Cardiac muscle cell (in vitro differentiated cells and primary cell): ENCODE results near the gene INTS2. TPM values are rescaled to one million over a fixed set of nuclear protein-coding genes. Genes with fewer than 3 reads are reported as not detected.
A peak's percentile ranks its signal among the peaks of the same experiment; 100 is the strongest.
"Not testable (repeated sequence)": the region's sequence is repeated elsewhere in the genome, so short reads cannot be mapped to it uniquely, and the experiment has no call there.

ENCODE experiments used
- DNase-seq, 2 donors: peaks; one replicate each; pipeline versions ENCODE4 v3.0.0 to v3.0.0-alpha.2; 2010 to 2017; ENCODE audit warnings: low read depth in 1 of 2, low spot score in 1 of 2
- H3K27ac ChIP-seq: fragments of 200-600 bp; sonication (generic); 2 replicates; pipeline ENCODE4 v1.5.1; 2016
- H3K27me3 ChIP-seq: fragments of 200-600 bp; sonication (generic); 2 replicates; pipeline ENCODE4 v1.6.0; 2016; ENCODE audit warnings: control low read depth
- H3K36me3 ChIP-seq: fragments of 200-600 bp; sonication (generic); 2 replicates; pipeline ENCODE4 v1.5.1; 2016; ENCODE audit warnings: control low read depth
- H3K4me1 ChIP-seq: fragments of 200-600 bp; sonication (generic); 2 replicates; pipeline ENCODE4 v1.8.1; 2017; ENCODE audit warnings: low read depth, mild to moderate bottlenecking, mixed run types
- H3K4me3 ChIP-seq: fragments of 200-600 bp; sonication (generic); 2 replicates; pipeline ENCODE4 v1.5.1; 2016; ENCODE audit warnings: mild to moderate bottlenecking
- H3K9me3 ChIP-seq: fragments of 200-600 bp; sonication (generic); 2 replicates; pipeline ENCODE4 v1.5.1; 2017; ENCODE audit warnings: low read depth, mild to moderate bottlenecking, control low read depth
- polyA plus RNA-seq: library from polyadenylated mRNA; unstranded; fragments of >200 nt; fragmentation: Nextera tagmentation; extraction: Ambion mirVana; gene quantifications from 2 replicates; pipeline ENCODE4 v1.2.1, GENCODE V29; 2016
- total RNA-seq: library from RNA; depleted of rRNA; stranded (reverse); fragments of >200 nt; gene quantifications from 2 replicates; pipeline ENCODE4 v1.2.3, GENCODE V29; 2016
- TF ChIP-seq, protein P1 (sequence below): IDR thresholded peaks from 2 replicates; pipeline ENCODE4 v1.5.1; 2012; ENCODE audit warnings: low read depth, mild to moderate bottlenecking, low read length

The INTS2 gene
- total and polyA plus RNA-seq, 2 experiments from 2014 or later: 4.2 to 12.9 TPM

- no peak overlapping the region for H3K27ac ChIP-seq
- H3K27me3 ChIP-seq: no peaks in the 10 kb centered on the region
- H3K4me3 ChIP-seq: no peak overlapping the region
- H3K4me1 ChIP-seq: no peaks in the 10 kb centered on the region
- H3K9me3 ChIP-seq: no peaks in the 10 kb centered on the region
- DNase-seq: no peak
- H3K36me3 ChIP-seq: peaks cover 51% of the 10 kb centered on the region
- TF ChIP-seq, protein P1, sequence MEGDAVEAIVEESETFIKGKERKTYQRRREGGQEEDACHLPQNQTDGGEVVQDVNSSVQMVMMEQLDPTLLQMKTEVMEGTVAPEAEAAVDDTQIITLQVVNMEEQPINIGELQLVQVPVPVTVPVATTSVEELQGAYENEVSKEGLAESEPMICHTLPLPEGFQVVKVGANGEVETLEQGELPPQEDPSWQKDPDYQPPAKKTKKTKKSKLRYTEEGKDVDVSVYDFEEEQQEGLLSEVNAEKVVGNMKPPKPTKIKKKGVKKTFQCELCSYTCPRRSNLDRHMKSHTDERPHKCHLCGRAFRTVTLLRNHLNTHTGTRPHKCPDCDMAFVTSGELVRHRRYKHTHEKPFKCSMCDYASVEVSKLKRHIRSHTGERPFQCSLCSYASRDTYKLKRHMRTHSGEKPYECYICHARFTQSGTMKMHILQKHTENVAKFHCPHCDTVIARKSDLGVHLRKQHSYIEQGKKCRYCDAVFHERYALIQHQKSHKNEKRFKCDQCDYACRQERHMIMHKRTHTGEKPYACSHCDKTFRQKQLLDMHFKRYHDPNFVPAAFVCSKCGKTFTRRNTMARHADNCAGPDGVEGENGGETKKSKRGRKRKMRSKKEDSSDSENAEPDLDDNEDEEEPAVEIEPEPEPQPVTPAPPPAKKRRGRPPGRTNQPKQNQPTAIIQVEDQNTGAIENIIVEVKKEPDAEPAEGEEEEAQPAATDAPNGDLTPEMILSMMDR: no peak
Observed at GRCh38 chr17:61943117-61943516, 15.3 kb upstream of the INTS2 start.

GRCh38 chr17:61942085-61942484 is 14.3 kb upstream of the INTS2 start:
- no peaks in the 10 kb centered on the region for H3K27me3 ChIP-seq
- H3K4me3 ChIP-seq: no peak overlapping the region
- H3K27ac ChIP-seq: no peak overlapping the region
- H3K4me1 ChIP-seq: no peaks in the 10 kb centered on the region
- no peaks in the 10 kb centered on the region for H3K9me3 ChIP-seq
- no peak for DNase-seq
- TF ChIP-seq, protein P1: no peak
- H3K36me3 ChIP-seq: peaks cover 41% of the 10 kb centered on the region

GRCh38 chr17:61928101-61928436 is 287 bp upstream of the INTS2 start:
- Histone ChIP-seq H3K27me3 (no peaks in the 10 kb centered on the region), H3K4me1 (peaks cover 5% of the 10 kb centered on the region), H3K27ac (peak overlapping the region; percentile 88), H3K4me3 (peak overlapping the region; percentile 86), H3K9me3 (no peaks in the 10 kb centered on the region), H3K36me3 (peaks cover 16% of the 10 kb centered on the region)
- DNase-seq: no peak
- TF ChIP-seq, protein P1: no peak

DNA sequence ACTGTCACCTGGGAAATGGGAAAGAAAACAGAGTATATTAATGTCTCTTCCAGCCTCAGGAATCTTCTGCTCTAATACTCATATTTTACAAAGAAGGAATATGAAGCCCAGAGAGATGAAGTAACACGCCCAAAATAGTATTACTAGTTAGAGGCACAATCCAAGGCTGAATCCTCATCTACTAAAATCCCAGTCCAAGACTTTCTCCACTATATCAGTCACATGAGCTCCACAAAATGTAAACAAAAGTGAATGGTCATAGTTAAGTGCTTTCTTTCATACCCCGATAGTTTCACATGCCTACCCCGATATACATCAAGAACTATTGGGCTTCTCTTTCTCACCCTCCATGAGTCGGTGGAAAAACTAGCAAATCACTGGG is 965 bp downstream of the INTS2 start:
- peak overlapping the region; percentile 88 for H3K27ac ChIP-seq
- H3K36me3 ChIP-seq: peaks cover 16% of the 10 kb centered on the region
- peak overlapping the region; percentile 86 for H3K4me3 ChIP-seq
- H3K4me1 ChIP-seq: peaks cover 5% of the 10 kb centered on the region
- H3K9me3 ChIP-seq: no peaks in the 10 kb centered on the region
- DNase-seq: no peak
- TF ChIP-seq, protein P1: no peak
- H3K27me3 ChIP-seq: no peaks in the 10 kb centered on the region

- not testable (repeated sequence) for DNase-seq, H3K9me3 ChIP-seq, H3K27me3 ChIP-seq, H3K27ac ChIP-seq, H3K4me3 ChIP-seq, H3K4me1 ChIP-seq
- H3K36me3 ChIP-seq: peaks cover 27% of the 10 kb centered on the region
Observed at GRCh38 chr17:61915162-61915561, 12.6 kb downstream of the INTS2 start.

GRCh38 chr17:61908292-61909037 is 19.3 kb downstream of the INTS2 start:
- Histone ChIP-seq H3K27ac (no peak overlapping the region), H3K9me3 (no peaks in the 10 kb centered on the region), H3K4me1 (no peaks in the 10 kb centered on the region), H3K27me3 (no peaks in the 10 kb centered on the region), H3K4me3 (no peak overlapping the region), H3K36me3 (peaks cover 49% of the 10 kb centered on the region)
- TF ChIP-seq, protein P1: no peak
- DNase-seq: no peak
